ENCODE results near the gene WT1.
A peak's percentile ranks its signal among the peaks of the same experiment; 100 is the strongest.

WT1 gene

DNA sequence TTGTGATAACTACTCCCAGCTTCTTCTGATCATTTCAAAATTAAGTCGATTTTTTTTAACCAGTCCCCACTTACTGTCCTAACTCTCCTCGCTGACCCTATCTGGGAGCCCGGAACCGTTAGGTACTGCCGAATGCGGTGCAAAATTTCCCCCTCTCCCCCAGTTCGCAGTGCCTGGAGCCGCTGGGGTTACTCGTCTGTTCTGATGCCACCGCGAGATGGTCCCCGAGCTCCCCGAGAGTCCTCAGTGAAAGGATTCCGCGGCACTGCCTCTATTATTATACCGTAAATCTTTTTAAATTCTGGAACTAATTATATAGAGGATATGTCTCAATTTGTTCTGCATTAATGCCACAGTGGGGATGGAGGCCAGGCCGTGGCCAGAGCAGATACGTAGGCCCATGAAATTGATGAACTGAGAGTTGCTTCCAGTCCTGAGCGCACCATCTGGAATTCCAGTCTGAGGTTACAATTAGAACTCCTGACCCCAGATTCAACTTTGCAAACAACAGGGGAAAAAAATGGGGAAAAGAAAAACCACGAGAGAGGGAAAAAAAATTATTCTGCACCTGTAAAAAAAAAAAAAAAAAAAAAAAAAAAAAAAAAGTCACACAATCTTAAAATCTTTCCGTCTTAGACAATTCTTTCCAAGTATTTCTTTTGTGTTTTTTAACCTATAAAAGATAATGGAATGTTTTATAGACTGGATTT lies 4.3 kb upstream of the WT1 start:
- no peak overlapping the region for H3K4me3 ChIP-seq (ENCODE audit: low read depth, low read length)

GRCh38 chr11:32438866-32439489 lies 3.6 kb upstream of the WT1 start:
- no peak for DNase-seq (ENCODE audit: low read depth)
- no peak overlapping the region for H3K4me3 ChIP-seq (ENCODE audit: low read depth, low read length)

More for the DNA sequence above, 4.3 kb upstream of the WT1 start:
- no peak for DNase-seq (ENCODE audit: low read depth)

- no peak overlapping the region for H3K4me3 ChIP-seq (ENCODE audit: low read depth, low read length)
These were observed 3.1 kb upstream of the WT1 start for GRCh38 chr11:32438346-32438865.

GRCh38 chr11:32437495-32438345 lies 2.4 kb upstream of the WT1 start:
- no peak overlapping the region for H3K4me3 ChIP-seq (ENCODE audit: low read depth, low read length)
- DNase-seq (ENCODE audit: low read depth): no peak

More at GRCh38 chr11:32438346-32438865, 3.1 kb upstream of the WT1 start:
- no peak for DNase-seq (ENCODE audit: low read depth)

DNA sequence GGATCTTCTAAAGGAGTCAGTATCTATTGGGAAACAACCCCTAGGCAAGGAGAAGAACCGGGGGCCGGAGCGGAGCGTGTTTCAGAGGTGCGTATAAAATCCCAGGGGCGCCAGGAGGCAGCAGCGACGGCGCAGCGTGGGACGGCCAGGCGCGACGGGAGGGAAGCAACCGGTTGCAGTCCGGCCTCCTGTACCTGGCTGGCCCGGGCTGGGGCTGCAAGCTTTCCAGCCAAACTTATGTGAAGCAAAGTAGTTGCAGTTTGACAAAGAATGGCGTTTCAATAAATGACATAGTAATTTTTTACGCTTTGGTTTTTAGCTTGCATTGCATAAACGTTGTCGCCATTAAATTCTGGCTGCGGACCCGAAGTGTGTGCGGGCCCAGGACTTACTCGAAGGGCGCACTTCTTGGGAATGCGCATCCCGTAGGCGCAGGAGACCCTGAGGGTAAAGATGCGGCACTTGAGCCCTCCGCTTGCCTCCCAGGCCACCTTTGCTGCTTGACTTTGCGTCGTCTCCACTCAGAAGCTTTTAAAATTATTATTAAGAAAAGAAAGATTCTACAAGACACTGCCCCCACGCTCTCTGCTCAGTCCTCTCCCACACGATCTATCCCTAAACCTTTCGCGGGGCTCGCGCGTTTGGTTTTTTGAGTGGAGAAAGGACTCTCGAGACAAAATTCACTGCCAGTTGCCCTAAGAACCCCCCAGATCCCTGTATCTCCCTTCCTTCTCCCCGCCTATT lies 1.6 kb upstream of the WT1 start:
- DNase-seq (ENCODE audit: low read depth): no peak
- H3K4me3 ChIP-seq (ENCODE audit: low read depth, low read length): no peak overlapping the region

DNA sequence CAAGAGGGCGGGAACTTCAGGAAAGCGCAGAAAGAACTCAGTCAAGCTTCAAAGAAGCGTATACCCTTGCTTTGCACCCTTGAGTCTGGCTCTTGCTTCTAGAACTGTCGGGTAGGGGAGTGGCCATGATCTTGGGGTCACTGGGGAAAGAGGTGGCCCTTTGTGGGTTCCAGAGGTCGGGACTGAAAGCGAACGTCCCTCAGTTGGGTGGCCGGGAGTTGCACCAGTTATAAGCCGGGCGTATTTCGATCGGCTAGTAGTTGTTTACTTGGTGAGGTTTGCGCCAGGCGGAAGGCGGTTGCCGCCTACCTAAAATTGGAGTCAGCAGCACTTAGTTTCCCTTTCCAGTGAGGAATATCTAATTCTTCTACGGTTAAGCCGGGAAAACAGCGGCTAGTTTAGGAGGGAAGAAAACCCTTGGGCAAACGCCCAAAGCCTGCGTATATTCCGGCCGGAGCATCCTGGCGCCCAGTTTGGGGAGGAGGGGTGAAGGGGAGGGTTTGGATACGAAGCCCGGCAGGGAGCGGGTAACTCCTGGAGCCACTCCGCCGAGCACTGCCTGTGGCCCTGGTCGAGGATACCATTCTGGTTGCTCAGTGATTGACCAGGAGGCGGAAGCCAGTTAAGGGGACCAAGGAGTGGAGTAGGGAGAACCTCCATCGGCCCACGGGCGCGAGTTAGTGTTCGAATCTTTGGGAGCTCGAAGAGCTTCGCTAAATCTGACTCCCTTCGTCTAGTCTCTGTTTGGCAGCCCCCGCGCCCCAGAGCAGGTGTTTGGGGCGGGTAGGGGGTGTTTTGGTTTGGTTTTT lies 807 bp upstream of the WT1 start:
- DNase-seq (ENCODE audit: low read depth): no peak
- no peak overlapping the region for H3K4me3 ChIP-seq (ENCODE audit: low read depth, low read length)

- no peak for DNase-seq (ENCODE audit: low read depth)
- H3K4me3 ChIP-seq (ENCODE audit: low read depth, low read length): no peak overlapping the region
These were observed 223 bp downstream of the WT1 start for GRCh38 chr11:32435152-32435480.

DNA sequence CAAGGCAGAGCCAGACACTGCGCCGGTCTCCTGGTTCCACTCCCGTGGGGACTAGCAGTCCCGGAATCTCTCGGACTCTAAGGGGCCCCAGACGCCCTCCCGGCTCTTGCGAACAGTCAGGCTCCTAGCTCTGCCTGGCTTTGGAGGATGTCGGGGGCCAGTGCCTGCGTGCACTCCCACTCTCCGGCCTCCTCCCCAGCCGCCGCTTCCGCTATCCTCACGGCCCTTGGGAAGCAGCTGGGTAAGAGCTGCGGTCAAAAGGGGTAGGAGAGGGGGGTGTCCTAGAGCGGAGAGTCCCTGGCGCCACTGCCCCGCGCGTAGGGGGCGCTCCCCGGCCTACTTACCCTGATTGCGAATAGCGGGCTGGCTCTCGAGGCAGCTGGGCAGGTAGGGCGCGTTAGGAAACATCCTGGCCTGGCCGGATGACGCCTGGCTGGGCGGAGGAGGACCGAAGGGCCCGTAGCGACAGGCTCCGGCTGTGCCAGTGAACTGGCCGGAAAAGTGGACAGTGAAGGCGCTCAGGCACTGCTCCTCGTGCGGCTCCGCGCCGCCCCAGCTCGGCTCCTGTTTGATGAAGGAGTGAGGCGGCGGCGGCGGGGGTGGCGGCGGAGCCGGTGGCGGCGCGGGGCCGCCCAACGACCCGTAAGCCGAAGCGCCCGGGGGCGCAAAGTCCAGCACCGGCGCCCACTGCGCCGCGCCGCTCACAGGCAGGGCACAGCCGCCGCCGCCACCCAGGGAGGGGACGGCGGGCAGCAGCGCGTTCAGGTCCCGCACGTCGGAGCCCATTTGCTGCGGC lies 785 bp downstream of the WT1 start:
- no peak overlapping the region for H3K4me3 ChIP-seq (ENCODE audit: low read depth, low read length)
- DNase-seq (ENCODE audit: low read depth): no peak

- no peak overlapping the region for H3K4me3 ChIP-seq (ENCODE audit: low read depth, low read length)
- DNase-seq (ENCODE audit: low read depth): no peak
These were observed 1.4 kb downstream of the WT1 start for GRCh38 chr11:32433914-32434355.

GRCh38 chr11:32433101-32433913 lies 2.0 kb downstream of the WT1 start:
- no peak for DNase-seq (ENCODE audit: low read depth)
- peak overlapping the region; percentile 14 for H3K4me3 ChIP-seq (ENCODE audit: low read depth, low read length)

GRCh38 chr11:32432565-32432964 lies 2.8 kb downstream of the WT1 start:
- DNase-seq (ENCODE audit: low read depth): no peak
- H3K4me3 ChIP-seq (ENCODE audit: low read depth, low read length): no peak overlapping the region

DNA sequence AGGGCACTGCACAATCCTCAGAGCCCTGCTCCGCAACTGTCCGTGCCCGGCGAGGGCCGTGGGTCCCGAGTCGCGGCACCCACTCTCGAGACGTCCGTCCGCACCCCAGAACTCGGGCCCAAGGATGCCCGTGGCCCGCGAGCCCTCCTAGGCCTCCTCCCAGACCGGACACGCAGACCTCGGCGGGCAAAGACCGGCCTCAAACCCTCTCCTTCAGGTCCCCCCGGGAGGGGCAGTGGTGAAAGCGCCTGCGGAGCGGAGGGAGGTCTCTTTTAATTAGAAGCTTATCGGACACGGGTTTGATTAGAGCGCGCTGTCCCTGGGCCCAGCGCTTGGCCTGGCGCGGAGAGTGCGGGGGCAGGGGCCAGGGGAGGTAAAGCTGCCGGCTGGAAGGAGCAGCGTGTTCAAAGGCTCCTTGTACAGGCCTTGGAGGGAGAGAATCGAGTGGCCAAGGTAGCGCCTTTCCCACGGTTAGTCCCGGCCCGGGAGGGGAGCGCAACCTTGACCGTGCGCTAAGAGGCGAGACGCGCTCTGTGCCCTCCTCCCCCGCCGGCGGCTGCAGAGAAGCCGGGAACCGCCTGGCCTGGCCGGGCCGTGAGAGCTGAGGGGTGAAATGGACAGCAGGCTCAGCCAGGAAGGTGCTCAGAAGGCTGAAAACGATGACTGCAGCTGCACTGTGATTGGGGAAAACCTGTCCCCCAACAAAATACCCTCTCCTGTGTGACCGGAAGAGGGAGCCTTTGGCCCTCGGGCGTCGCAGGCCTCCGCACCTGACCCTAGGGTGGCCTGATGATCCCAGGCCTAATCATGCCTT lies 4.6 kb downstream of the WT1 start:
- H3K4me3 ChIP-seq (ENCODE audit: low read depth, low read length): no peak overlapping the region
- DNase-seq (ENCODE audit: low read depth): no peak

GRCh38 chr11:32429477-32429876 lies 5.9 kb downstream of the WT1 start:
- DNase-seq (ENCODE audit: low read depth): no peak
- H3K4me3 ChIP-seq (ENCODE audit: low read depth, low read length): no peak overlapping the region

DNA sequence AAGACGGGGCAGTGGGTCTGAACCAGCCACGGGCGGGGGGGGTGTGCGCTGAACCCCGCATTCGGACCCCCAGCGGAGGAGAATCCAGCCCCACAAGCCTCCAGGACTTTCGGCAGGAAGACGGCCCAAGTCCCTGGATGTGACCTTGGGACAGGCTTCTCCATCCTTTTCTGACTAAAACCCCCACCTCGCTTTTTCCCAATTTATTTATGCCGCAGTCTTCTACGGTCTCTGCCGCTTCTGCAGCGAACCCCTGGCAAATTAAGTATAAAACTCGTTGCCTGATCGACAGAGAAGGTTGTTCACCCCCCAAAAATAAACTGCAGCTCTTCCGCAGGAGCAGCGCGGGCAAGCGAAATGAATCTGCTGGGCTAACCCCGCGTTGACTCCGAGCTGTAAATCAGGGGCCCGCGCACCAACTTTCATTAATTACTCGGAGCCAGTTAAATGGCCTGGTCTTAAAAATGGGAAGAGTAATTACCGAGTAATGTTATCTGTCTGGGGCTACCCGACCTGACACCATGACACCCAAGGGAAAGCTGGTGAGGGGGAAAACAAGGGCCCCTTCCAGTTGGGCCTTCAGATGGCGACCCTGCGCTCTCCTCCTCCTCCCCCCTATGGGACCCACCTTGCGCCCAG lies 6.6 kb downstream of the WT1 start:
- DNase-seq (ENCODE audit: low read depth): no peak
- H3K4me3 ChIP-seq (ENCODE audit: low read depth, low read length): no peak overlapping the region

DNA sequence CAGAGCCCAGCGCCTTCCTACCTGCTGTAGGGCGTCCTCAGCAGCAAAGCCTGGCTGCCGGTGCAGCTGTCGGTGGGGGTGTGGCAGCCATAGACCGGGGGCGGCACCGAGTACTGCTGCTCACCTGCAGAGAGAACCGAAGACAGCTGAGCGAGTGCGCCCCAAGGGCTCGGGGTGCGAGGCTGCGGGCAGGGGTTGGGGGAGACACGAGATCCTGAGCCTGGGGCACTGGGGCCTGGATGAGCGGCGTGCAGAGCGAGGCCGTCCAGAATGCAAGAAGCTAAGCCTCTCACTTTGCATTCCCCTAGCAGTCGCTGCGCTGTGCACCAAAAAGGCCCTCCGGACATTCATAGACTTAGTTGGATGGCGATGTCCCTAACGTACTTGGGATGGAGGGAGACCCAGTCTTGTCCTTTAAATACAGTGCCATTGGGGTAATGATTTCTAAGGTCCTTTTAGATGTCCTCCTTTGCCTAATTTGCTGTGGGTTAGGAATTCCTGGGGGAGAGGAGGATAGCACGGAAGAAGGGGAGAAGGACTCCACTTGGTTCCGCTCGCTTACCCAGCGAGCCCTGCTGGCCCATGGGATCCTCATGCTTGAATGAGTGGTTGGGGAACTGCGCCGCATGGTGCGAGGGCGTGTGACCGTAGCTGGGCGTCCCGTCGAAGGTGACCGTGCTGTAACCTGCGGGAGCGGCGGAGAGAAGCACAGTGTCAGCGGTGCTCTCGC lies 7.2 kb downstream of the WT1 start:
- no peak for DNase-seq (ENCODE audit: low read depth)
- H3K4me3 ChIP-seq (ENCODE audit: low read depth, low read length): no peak overlapping the region

DNA sequence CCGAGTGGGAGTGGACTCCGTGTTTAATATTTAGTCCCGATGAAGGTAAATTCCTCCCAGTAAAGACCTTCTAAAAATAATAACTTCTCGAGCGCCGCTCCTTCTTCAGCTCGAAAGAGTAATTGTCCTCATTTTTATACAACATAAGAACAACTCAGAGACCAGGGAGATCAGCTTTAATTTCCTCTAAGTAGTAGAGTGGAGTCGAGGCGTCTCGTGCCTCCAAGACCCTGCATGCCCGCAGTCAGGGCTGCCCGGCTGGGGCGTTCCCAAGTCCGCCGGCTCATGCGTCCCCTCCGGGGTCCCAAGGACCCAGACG lies 7.8 kb downstream of the WT1 start:
- H3K4me3 ChIP-seq (ENCODE audit: low read depth, low read length): no peak overlapping the region
- DNase-seq (ENCODE audit: low read depth): no peak
